NCI-H1048 (cell line): ENCODE results near the gene NES.

Experiments used
- DNase-seq: peaks from one replicate; lab custom pipeline; 2025; lab: John Stamatoyannopoulos, UW

Gene NES

GRCh38 chr1:156618853-156619581, 58.2 kb downstream of the NES start, which contains the start of gene HAPLN2:
Gene HAPLN2, plus strand, starts transcription at chr1:156619415. Its CDS starts 4,076 bp downstream, at chr1:156623491.
- no peak for DNase-seq
